Measurements from ENCODE around the gene STAB2.

- TF ChIP-seq, protein P1, sequence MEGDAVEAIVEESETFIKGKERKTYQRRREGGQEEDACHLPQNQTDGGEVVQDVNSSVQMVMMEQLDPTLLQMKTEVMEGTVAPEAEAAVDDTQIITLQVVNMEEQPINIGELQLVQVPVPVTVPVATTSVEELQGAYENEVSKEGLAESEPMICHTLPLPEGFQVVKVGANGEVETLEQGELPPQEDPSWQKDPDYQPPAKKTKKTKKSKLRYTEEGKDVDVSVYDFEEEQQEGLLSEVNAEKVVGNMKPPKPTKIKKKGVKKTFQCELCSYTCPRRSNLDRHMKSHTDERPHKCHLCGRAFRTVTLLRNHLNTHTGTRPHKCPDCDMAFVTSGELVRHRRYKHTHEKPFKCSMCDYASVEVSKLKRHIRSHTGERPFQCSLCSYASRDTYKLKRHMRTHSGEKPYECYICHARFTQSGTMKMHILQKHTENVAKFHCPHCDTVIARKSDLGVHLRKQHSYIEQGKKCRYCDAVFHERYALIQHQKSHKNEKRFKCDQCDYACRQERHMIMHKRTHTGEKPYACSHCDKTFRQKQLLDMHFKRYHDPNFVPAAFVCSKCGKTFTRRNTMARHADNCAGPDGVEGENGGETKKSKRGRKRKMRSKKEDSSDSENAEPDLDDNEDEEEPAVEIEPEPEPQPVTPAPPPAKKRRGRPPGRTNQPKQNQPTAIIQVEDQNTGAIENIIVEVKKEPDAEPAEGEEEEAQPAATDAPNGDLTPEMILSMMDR (IDR thresholded peaks at IDR 0.05), result no peak
- no peak for TF ChIP-seq POLR2A (IDR thresholded peaks at IDR 0.05)
Observed at GRCh38 chr12:103766028-103766427, 179.0 kb downstream of the STAB2 start.
